MM.1S (cell line): ENCODE measurements around the gene DLX6.

Experiments
- CTCF ChIP-seq: fragments of 300-600 bp; sonication (generic); IDR thresholded peaks from 2 replicates; pipeline ENCODE4 v1.5.1; 2016; ENCODE audit warnings: antibody characterized with exemption, low read length, mixed read lengths
- EZH2 ChIP-seq: fragments of 300-600 bp; sonication (generic); optimal IDR thresholded peaks from 2 replicates; pipeline ENCODE3; 2017; ENCODE audit warnings: low read depth, mild to moderate bottlenecking, antibody characterized with exemption, low read length, mixed read lengths
- EZH2phosphoT487 ChIP-seq: fragments of 300-600 bp; sonication (generic); IDR thresholded peaks from 2 replicates; pipeline ENCODE4 v1.6.1; 2018; ENCODE audit warnings: antibody characterized with exemption, low read length

GRCh38 chr7:97015756-97016380, 10.5 kb downstream of the DLX6 start:
- TF ChIP-seq CTCF (no peak), EZH2phosphoT487 (no peak), EZH2 (no peak)
